ENCODE measurements around the gene RHOT2. TPM values are rescaled to one million over a fixed set of nuclear protein-coding genes. Genes with fewer than 3 reads are reported as not detected.

Gene RHOT2
- total RNA-seq, 1 donor from 2014 or later = 17.9 TPM

DNA sequence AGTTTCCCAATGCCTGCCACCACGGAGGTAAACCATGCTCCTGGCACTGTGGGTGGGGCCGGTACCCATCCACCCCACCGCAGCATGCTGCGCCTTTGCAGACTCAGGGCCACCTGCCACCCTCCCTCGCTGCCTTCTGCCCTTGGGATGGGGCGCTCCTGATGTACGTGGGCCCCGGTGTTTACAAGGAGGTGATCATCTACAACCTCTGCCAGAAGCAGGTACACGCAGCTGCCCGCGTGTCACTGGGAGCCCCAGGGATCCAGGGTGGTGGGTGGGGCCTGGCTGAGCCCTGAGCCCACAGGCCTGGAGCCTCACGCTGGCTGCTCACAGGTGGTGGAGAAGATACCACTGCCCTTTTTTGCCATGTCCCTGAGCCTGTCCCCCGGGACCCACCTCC lies 1.4 kb upstream of the RHOT2 start:
- FAIRE-seq (no peak), DNase-seq (ENCODE audit: low spot score in 2 of 2) (no peak)

DNA sequence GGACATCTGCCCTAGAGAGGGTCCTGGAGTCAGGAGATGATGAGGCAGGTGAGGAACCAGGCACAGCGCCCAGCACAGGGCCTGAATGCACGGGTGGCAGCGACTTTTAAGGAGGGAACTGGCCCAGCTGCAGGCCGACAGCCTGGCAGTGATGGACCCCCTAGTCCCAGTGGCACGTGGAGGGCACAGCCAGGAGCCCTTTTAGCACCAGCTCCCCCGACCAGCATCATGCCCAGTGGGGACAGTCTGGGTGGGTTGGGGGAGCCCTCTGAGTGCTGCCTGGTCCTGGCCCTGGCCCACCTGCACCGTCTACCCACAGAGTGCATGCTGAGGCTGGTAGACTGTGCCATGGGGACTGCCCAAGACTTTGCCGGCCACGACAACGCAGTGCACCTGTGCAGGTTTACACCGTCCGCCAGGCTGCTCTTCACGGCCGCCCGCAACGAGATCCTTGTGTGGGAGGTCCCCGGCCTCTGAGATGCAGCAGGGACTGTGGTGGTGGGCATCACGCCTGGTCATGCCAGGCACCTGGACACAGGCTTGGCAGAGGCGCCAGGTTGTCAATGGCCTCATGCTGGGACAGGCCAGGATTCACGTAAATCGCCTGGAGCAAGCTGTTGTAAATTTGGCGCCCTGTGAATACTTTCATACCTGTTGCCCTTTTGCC lies 686 bp upstream of the RHOT2 start:
- no peak for FAIRE-seq
- DNase-seq (ENCODE audit: low spot score in 2 of 2) = no peak

DNA sequence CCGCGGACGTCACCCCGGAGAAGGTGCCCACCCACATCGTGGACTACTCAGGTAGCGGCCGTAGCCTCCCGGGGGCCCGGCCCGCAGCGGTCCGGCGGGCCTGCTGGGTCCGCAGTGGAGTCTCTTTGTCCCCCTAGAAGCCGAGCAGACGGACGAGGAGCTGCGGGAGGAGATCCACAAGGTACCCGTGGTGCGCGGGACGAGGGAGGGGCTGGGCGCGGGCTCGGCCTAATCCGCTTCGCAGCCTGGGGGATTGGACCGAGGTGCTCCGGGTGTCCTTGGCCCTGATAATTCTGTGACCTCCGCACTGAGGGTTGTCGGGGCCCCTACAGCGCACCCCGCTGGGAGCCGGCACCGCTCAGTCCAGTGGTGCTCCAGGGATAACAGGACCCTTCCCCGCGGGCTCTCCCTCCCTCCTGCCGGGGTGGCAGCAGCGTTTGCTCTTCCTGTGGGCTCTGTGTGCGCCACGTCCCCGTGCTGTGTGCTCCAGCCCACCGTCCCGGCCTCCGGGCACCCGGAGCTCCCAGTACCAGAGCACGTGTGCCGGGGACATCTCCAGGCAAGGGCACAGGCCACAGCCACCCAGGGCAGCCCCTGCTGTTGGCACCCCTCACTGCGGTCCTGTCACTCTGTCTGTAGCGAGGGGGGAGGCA lies 713 bp downstream of the RHOT2 start:
- DNase-seq (ENCODE audit: low spot score in 2 of 2) (no peak), FAIRE-seq (no peak)

DNA sequence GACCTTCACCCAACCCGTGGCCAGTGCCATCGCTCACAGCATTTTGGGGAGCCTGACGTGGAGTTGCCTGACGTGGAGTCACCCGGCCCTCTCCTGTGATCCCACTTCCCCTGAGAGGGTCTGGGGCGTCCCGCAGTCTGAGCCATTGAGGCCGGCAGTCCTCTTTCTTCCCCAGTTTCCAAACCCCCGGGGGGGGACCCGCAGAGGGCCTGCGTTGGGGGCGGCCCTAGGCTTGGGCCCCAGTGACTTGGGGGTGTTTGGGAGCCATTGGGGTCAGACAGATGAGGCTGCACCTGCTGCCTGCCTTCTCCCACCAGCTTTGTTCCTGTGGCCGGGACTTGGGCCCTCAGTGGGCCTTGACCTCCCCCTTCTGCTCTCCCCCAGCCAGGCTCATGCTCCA lies 1.7 kb downstream of the RHOT2 start:
- FAIRE-seq = no peak
- no peak for DNase-seq (ENCODE audit: low spot score in 2 of 2)

DNA sequence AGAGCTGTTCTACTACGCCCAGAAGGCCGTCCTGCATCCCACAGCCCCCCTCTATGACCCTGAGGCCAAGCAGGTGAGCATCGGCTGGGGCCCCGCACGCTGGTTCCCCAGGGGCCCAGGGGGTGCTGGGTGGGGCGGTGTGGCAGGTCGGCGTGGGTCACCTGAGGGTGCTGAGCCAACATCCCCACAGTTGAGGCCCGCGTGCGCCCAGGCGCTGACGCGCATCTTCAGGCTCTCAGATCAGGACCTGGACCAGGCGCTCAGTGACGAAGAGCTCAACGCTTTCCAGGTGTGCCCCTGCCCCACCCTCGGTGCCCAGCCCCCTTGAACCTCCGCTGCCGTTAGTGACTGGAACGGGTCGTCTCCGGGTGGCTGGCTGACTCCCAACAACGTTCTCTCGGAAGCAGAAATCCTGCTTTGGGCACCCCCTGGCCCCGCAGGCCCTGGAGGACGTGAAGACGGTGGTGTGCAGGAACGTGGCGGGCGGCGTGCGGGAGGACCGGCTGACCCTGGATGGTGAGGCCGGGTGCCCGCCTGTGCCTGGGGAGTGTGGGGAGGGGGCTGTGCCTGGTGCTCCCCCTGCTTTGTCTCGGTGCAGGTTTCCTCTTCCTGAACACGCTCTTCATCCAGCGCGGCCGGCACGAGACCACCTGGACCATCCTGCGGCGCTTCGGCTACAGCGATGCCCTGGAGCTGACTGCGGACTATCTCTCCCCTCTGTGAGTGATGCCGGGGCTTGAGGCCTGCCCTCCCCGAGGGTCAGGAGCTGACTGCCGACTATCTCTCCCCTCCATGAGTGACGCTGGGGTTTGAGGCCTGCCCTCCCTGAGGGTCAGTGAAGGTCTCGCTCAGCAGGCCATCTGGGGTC lies 2.8 kb downstream of the RHOT2 start:
- DNase-seq (ENCODE audit: low spot score in 2 of 2) = no peak
- no peak for FAIRE-seq

DNA sequence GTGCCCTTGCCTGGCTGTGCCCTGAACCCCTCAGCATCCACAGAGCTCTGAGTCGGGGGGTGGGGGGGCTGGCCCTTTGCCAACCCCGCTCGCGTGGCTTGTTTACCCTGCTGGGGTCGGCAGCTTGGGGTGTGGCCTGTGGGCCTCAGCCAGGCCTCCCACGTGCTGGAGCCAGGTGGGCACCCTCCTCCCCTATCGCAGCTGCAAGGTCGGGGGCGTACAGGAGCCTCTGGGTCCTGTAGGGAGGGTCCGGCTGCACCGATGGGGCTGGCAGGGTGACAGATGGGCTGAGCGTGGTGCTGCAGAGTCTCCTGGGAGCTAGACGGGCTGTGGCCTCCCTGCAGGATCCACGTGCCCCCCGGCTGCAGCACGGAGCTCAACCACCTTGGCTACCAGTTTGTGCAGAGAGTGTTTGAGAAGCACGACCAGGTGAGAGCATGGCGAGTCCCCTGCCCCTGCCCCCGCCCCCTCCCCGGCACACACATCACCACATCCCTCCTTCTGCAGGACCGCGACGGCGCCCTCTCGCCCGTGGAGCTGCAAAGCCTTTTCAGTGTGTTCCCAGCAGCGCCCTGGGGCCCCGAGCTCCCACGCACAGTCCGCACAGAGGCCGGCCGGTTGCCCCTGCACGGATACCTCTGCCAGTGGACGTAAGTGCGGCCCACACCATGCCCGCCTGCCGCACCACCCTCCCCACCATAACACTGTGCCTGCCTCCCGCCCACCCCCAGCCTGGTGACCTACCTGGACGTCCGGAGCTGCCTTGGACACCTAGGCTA lies 3.6 kb downstream of the RHOT2 start:
- DNase-seq (ENCODE audit: low spot score in 2 of 2) = no peak
- no peak for FAIRE-seq

DNA sequence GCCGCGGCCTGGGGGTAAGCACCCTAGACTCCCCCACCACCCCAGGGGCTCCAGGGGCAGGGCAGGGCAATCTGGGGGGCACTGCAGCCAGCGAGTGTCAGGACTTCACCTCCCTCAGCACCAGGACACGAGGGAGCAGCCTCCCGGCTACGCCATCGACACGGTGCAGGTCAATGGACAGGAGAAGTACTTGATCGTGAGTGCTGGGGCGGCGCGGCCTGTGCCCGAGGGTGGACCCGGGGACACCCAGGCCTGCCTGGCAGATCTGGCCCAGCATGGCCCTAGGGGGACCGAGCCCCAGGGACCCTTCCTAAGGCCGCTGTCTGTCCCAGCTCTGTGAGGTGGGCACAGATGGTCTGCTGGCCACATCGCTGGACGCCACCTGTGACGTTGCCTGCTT lies 4.4 kb downstream of the RHOT2 start:
- FAIRE-seq (no peak), DNase-seq (ENCODE audit: low spot score in 2 of 2) (no peak)

DNA sequence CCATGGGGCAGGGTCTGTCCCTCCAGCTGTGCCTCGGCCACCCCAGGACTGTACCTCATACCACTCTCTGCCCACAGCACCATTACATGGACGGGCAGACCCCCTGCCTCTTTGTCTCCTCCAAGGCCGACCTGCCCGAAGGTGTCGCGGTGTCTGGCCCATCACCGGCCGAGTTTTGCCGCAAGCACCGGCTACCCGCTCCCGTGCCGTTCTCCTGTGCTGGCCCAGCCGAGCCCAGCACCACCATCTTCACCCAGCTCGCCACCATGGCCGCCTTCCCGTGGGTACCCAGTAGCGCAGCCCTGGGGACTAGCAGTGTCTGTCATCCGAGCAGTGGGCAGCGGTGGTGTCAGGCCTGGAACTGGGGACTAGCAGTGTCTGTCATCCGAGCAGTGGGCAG lies 4.9 kb downstream of the RHOT2 start:
- no peak for DNase-seq (ENCODE audit: low spot score in 2 of 2)
- no peak for FAIRE-seq

DNA sequence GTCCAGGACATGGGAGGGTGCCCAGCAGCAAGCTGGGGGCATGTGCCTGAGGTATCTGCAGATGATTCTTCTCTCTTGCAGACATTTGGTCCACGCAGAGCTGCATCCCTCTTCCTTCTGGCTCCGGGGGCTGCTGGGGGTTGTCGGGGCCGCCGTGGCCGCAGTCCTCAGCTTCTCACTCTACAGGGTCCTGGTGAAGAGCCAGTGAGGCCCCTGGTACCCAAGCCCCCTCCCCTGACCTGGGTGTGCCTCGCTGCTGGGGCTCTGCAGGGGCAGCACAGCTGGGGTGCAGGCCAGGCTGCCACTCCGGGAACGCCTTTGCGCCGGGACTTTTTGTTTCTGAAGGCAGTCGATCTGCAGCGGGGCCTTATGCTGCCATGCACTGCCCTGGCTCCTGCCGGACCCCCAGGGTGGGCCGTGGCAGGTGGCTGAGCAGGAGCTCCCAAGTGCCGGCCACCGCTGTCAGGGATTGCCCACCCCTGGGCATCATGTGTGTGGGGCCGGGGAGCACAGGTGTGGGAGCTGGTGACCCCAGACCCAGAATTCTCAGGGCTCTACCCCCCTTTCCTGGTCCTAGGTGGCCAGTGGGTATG lies 5.6 kb downstream of the RHOT2 start:
- no peak for FAIRE-seq
- DNase-seq (ENCODE audit: low spot score in 2 of 2) = no peak

DNA sequence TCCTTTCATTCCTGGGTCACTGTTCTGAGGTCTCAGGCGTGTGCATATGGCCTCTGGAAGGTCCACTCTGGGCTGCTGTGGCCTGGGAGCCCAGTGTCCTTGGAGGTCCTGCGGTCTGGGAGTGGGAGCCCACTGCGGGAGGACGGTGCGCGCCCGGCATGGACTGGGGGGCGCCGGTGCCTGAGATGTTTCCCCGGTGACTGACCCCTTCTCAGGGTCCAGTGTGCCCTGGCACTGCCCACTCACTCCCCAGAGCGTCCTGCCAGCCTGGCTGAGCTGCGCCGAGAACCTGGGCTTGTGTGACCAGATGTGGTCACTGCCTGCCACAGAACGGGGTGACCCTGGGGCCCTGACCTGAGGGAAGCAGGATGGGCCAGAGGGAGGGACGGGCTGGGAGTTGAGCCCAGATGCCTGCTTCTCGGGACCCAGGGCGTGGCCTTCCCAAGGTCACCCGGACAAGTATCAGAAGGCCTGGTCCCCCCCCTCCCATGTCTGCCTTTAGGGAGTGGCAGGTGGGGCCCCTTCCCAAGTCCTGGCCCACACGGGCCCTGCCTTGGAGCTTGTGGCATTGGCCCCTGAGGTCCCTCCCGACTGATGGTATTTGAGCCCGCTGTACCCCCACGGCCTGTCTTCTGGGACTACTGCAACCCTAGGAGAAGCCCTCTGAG lies 6.4 kb downstream of the RHOT2 start:
- FAIRE-seq = no peak
- no peak for DNase-seq (ENCODE audit: low spot score in 2 of 2)

DNA sequence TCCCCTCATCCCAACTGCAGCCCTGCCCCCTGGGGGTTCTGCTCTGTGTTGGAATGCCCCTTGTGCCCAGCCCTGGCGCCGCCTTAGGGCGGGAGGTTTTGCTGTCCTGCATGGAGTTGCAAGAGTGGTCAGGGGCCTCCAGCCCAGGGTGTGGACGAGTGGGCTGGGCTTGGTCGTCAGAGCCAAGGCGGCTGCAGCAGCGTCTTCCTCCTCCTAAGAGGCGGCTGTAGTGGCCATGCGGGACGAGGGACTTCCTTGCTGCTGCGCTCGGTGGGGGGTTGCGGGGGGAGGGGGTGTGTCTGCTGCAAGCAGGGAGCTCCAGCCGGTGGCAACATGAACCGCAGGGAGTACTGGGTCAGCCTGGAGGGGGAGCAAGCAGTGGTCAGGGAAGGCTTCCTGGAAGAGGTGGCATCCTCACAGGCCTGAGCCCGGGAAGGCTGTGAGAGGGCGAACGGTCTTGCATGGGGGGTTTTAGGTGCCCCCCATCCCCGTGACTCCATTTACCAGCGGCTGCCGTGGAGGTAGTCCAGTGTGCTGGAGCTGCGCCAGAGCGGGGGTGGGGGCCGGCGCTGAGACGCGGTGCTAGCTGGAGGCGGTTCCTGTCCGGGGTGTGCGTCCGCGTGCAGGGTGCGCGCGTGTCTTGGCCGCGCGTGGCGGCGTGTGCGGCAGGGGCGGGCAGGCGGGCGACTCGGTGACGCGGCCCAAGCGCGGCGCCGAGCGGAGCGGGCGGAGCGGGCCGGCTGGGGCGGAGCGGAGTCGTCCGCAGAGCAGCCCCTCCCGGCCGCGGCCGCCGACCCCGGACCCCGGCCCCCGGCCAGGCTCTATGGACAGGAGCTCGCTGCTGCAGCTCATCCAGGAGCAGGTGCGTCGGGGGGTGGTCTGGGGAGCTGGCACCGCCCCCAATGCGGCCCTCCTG lies 7.3 kb downstream of the RHOT2 start, which contains the start of gene RHBDL1:
Gene RHBDL1 (plus strand): TSS at position 704 of the 916 bp plus-strand sequence. CDS start 120 bp downstream, at position 824.
- no peak for FAIRE-seq
- DNase-seq (ENCODE audit: low spot score in 2 of 2) = peak; percentile 76 to 84

DNA sequence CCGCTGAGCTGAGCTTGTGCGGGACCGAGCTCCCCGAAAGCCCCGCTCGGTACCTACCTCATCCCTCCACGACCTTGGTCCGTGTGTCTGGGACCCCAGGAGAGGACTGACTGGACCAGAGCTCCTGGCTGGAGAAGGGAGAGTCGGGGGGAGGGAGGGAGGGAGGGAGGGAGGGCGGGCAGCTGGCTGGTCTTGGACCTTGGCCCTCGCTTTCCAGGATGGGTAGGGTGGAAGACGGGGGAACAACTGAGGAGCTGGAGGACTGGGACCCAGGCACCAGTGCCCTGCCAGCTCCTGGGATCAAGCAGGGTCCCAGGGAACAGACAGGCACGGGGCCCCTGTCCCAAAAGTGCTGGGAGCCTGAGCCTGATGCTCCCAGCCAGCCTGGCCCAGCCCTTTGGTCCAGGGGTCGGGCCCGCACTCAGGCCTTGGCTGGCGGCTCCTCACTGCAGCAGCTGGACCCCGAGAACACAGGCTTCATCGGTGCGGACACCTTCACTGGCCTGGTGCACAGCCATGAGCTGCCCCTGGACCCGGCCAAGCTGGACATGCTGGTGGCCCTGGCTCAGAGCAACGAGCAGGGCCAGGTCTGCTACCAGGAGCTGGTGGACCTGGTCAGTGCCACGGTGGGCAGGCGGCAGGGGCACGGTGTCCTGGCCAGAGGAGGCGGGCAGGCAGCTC lies 8.1 kb downstream of the RHOT2 start:
- DNase-seq (ENCODE audit: low spot score in 2 of 2) (peak in 1 of 2 donors; percentile 38), FAIRE-seq (no peak)

DNA sequence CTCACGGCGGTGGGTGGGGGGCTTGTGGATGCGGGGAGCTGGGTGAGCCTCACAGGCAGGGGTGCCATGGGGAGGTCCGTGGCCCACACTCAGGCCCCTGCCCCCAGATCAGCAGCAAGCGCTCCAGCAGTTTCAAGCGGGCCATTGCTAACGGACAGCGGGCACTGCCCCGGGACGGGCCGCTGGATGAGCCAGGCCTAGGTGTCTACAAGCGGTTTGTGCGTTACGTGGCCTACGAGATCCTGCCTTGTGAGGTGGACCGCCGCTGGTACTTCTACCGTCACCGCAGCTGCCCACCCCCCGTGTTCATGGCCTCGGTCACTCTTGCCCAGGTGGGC lies 8.6 kb downstream of the RHOT2 start:
- DNase-seq (ENCODE audit: low spot score in 2 of 2) = no peak
- FAIRE-seq = no peak

DNA sequence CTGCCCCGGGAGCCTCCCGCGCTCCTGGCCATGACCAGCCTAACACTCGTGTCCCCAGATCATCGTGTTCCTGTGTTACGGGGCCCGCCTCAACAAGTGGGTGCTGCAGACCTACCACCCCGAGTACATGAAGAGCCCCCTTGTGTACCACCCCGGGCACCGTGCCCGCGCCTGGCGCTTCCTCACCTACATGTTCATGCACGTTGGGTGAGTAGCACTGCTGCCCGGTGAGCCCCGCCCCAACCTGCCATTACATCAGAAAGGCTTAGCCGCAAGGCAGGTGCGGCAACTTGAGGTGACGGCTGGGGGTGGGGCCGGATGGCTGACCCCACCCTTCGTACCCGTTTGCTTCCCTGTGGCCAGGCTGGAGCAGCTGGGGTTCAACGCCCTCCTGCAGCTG lies 9.0 kb downstream of the RHOT2 start:
- no peak for DNase-seq (ENCODE audit: low spot score in 2 of 2)
- FAIRE-seq = no peak

DNA sequence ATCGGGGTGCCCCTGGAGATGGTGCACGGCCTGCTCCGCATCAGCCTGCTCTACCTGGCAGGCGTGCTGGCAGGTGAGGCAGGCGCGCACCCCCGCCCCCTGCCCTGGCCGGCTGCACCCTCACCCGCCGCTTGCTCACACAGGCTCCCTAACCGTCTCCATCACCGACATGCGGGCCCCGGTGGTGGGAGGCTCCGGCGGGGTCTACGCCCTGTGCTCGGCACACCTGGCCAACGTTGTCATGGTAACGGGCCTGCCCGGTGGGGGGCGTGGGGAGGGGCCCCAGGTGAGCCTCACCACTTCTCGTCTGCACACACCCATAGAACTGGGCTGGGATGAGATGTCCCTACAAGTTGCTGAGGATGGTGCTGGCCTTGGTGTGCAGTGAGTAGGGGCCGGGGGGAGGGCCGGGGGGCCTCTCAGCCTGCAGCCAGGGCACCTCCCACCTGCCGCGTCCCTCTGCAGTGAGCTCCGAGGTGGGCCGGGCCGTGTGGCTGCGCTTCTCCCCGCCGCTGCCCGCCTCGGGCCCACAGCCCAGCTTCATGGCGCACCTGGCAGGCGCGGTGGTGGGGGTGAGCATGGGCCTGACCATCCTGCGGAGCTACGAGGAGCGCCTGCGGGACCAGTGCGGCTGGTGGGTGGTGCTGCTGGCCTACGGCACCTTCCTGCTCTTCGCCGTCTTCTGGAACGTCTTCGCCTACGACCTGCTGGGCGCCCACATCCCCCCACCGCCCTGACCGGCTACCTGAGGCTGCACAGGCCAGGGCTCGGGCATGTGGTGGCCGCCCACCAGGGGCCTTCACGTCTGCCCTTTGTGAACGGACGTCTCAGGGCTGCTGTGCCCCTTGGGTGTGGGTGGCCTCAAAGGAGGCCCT lies 9.6 kb downstream of the RHOT2 start:
- DNase-seq (ENCODE audit: low spot score in 2 of 2) (no peak), FAIRE-seq (no peak)

DNA sequence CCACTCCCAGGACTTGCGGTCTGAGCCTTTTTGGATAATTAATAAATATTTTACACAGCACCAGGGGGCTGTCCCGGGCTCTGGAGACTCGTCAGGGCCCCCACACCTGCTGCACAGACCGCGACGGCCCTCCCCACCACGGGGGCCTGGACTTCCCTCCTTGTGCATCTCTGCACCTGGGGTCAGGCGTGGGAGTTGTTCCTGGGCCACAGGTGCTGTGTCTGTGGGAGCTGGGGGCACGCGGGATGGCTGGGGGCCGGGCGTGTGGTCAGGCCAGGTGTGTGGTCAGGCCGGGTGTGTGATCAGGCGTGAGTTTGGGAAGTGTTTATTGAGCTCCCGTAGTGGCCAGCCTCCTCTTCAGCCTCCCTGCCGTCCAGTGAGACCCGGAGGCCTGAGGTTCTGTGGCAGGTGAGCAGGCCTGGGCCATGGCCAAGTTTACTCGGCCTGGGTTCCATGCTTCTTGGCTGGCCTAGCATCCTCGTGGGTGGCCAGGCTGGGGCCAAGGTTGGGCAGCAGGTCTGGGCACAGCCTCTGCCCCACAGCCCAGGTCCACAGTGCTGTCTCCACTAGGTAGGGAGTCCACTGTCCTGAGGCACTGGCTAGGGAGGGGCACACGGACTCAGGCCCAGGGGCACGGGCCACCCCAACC lies 10.4 kb downstream of the RHOT2 start:
- DNase-seq (ENCODE audit: low spot score in 2 of 2) (no peak), FAIRE-seq (no peak)
